ENCODE data around the gene MAP4K1. TPM values are rescaled to one million over a fixed set of nuclear protein-coding genes. Genes with fewer than 3 reads are reported as not detected.
"Not testable (repeated sequence)": the region's sequence is repeated elsewhere in the genome, so short reads cannot be mapped to it uniquely, and the experiment has no call there.

The MAP4K1 gene
- polyA plus RNA-seq, 12 donors: 1.8 to 17.8 (median 10.3) TPM; not detected in 2

GRCh38 chr19:38579304-38579703 is 38.4 kb downstream of the MAP4K1 start:
- DNase-seq: not testable (repeated sequence)

- no peak for DNase-seq
Observed at GRCh38 chr19:38577826-38578225, 39.9 kb downstream of the MAP4K1 start.

DNA sequence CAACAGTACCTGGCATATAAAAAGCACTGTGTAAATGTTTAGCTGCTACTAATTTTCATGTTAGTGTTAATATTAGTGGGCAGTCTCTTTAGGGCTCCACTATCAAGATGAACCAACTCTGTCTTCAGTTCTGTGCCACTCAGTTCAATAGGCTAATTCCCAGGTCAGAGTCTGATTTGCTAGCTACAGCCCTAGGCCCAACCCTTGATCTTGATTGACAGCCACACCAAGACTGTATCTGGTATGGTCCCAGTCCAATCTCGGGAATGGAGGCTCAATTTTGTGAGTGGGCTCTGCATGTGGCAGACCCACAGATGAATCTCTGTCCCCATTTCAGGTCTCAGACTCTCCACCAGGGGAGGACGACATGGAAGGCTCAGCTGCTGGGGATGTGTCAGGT is 46.1 kb downstream of the MAP4K1 start:
- no peak for DNase-seq

GRCh38 chr19:38569368-38569983 is 48.3 kb downstream of the MAP4K1 start:
- DNase-seq: no peak

DNA sequence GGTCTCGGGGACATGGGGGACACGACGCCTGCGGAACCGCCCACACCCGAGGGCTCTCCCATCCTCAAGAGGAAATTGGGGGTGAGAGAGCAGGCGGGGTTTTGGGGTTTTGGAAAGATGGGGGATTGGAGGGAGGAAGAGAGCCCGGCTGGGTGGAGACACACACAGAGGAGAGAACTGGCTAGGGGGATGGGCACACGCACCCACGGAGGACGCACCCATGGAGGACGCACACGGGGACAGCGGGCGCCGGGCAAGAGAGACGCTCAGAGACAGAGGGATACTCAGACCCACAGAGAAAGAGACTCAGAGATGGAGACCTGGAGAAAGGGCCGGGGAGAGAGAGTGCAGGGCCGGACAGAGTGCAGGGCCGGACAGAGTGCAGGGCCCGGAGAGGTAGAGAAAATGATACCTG is 52.1 kb downstream of the MAP4K1 start:
- no peak for DNase-seq

DNA sequence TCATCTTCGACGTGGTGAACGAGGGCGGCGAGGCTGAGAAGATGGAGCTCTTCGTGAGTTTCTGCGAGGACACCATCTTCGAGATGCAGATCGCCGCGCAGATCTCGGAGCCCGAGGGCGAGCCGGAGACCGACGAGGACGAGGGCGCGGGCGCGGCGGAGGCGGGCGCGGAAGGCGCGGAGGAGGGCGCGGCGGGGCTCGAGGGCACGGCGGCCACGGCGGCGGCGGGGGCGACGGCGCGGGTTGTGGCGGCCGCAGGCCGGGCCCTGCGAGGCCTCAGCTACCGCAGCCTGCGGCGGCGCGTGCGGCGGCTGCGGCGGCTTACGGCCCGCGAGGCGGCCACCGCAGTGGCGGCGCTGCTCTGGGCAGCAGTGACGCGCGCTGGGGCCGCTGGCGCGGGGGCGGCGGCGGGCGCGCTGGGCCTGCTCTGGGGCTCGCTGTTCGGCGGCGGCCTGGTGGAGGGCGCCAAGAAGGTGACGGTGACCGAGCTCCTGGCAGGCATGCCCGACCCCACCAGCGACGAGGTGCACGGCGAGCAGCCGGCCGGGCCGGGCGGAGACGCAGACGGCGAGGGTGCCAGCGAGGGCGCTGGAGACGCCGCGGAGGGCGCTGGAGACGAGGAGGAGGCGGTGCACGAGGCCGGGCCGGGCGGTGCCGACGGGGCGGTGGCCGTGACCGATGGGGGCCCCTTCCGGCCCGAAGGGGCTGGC is 52.6 kb downstream of the MAP4K1 start:
- no peak for DNase-seq

DNA sequence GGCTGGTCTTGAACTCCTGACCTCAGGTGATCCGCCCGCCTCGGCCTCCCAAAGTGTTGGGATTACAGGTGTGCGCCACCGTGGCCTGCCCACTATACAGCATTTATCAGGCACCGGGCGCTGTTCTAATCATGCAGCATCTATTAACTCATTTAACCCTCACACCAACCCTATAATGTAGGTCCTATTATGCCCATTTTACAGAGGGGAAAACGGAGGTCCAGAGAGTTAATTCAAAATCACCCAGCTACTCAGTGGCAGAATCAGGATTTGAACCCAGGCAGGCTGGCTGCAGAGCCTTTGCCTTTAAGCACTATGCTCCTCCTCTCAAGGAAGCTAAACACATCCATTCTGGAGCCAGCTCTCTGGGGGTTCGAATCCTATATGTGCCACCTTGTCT is 54.3 kb downstream of the MAP4K1 start:
- DNase-seq: no peak

- no peak for DNase-seq
Observed at GRCh38 chr19:38562096-38562495, 55.7 kb downstream of the MAP4K1 start.

DNA sequence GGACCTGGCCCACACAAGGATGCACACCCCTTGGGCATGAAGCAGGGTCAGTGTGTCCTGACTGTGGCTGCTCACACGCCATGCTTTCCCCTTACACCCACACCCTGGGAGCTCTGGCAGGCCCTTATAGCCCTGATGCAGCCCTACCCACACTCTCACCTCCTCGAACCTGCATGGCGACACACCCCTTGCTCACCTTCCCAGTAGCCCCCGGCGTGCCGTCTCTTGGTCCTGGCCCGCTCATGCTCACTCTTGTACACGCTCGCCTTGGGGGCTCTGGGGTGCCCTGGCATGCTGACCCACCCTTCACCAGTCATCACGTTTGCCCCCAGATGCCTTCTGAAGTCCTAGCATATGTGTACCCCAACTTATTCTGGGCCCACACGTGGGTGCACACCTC is 56.1 kb downstream of the MAP4K1 start:
- DNase-seq: no peak

DNA sequence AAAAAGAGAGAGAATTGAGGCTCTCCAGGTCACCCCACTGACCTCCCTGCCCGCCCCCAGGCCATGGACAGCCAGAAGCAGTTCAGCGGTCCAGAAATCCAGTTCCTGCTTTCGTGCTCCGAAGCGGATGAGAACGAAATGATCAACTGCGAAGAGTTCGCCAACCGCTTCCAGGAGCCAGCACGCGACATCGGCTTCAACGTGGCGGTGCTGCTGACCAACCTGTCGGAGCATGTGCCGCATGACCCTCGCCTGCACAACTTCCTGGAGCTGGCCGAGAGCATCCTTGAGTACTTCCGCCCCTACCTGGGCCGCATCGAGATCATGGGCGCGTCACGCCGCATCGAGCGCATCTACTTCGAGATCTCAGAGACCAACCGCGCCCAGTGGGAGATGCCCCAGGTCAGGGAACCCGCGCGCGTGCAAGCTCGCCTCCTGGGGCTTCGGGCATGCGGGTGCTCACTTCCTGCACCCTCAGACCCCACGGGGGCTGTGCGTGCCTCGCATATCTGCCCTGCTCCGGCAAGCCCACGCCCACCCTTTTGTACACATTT is 56.6 kb downstream of the MAP4K1 start:
- DNase-seq: no peak

DNA sequence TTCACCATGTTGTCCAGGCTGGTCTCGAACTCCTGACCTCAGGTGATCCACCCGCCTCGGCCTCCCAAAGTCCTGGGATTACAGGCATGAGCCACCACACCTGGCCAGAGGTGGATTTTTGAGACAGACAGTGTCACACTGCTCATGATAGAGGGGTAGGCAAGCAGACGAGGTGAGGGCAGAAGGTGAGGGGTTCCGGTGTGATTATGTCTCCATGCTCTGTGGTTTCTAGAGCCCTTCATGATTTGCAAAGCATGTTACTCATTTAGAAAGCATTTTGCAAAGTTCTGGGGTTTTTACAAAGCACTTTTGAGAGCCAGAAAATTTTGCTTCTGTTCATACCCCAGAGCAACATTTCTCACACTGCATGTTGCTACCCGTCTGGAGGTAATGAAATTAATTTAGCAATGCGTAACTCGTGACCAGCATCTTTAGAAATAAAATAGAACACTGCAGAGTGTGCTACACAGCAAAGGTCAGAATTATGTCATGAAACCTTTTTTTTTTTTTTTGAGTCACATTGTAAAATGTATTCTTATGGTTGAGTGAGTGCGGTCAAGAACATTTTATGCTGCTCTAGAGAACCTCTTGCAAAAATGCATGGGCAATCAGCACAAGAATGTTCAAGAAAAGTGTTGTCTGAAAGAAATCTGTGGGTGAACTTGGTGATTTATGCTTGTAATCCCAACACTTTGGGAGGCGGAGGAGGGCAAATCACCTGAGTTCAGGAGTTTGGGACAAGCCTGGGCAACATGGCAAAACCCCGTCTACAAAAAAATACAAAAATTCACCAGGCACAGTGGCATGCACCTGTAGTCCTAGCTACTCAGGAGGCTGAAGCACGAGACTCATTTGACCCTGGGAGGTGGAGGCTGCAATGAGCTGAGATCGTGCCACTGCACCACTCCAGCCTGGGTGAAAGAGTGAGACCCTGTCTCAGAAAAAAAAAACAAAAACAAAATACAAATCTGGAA is 58.0 kb downstream of the MAP4K1 start:
- DNase-seq: no peak

DNA sequence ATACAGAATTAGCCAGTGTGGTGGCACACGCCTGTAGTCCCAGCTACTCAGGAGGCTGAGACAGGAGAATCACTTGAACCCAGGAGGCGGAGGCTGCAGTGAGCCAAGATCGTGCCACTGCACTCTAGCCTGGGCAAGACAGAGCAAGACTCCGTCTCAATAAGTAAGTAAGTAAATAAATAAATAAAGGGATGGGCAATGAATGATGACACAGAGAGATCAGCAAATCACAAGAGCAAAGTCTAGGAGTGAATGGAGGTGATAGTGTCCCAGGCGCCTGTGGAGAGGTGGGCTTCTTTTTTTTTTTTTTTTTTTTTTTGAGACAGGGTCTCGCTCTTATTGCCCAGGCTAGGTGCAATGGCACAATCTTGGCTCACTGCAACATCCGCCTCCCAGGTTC is 58.8 kb downstream of the MAP4K1 start:
- DNase-seq: not testable (repeated sequence)

- DNase-seq: no peak
Observed at GRCh38 chr19:38557205-38557799, 60.5 kb downstream of the MAP4K1 start.

DNA sequence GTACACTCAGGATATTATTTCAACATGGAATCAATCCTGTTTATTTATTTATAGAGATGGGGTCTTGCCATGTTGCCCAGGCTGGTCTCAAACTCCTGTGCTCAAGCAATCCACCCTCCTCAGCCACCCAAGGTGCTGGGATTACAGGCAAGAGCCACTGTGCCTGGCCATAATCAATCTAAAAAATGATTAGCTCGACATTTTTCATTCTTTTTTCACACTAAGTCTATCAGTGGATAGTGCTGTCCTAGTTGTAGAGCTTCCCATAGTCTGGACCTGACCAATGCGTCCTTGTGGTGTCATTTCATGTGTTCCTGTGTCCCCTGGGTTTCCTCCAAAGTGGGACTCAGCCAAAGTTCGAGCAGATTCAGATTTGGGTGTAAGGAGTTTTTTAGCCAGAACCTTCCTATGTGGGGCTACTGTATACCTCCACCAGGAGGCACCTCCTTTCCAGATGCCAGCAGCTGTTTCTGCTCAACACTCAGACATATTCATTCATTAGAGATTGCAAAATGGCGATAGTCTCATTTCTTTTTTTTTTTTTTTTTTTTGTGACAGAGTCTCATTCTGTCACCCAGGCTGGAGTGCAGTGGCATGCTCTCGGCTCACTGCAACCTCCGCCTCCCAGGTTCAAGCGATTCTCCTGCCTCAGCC is 61.1 kb downstream of the MAP4K1 start:
- no peak for DNase-seq

DNA sequence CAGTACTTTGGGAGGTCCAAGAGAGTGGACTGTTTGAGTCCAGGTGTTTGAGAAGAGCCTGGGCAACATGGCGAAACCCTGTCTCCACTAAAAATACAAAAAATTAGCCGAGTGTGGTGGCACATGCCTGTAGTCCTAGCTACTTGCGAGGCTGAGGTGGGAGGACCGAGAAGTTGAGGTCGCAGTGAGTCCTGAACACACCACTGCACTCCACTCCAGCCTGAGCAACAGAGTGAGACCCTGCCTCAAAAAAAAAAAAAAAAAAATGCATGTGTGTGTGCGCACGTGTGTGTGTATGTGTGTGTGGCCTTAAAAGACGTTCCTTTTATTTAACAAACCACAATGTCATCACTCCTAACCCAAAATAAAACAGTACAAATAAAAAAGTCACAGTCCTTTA is 62.6 kb downstream of the MAP4K1 start:
- DNase-seq: no peak

DNA sequence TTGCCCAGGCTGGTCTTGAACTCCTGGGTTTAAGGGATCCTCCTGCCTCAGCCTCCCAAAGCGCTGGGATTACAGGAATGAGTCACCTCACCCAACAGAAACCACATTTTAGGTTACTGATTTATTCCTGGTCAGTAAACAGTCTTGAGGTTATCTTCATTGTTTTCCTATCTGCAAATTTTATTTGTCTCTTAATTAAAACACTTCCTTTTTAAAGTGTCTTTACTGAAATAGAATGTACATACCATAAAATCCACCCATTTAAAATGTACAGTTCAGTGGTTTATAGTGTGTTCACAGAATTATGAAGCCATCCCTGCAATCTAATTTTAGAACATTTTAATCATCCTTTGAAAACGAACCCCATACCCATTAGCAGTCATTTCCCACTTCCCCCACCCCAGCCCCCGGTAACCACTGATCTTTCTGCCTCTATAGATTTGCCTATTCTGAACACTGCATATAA is 63.0 kb downstream of the MAP4K1 start:
- no peak for DNase-seq

DNA sequence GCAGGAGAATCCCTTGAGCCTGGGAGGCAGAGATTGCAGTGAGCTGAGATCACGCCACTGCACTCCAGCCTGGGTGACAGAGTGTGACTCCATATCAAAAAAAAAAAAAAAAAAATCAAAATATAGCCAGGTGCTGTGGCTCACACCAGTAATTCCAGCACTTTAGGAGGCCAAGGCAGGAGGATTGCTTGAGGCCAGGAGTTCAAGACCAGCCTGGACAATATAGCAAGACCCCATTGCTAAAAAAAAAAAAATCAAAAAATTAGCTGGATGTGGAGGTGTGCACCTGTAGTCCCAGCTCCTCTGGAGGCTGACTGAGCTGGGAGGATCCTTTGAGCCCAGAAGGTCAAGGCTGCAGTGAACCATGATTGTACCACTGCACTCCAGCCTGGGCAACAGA is 64.5 kb downstream of the MAP4K1 start:
- not testable (repeated sequence) for DNase-seq

GRCh38 chr19:38551450-38551813 is 66.3 kb downstream of the MAP4K1 start:
- no peak for DNase-seq

GRCh38 chr19:38550376-38550775 is 67.4 kb downstream of the MAP4K1 start:
- DNase-seq: no peak

DNA sequence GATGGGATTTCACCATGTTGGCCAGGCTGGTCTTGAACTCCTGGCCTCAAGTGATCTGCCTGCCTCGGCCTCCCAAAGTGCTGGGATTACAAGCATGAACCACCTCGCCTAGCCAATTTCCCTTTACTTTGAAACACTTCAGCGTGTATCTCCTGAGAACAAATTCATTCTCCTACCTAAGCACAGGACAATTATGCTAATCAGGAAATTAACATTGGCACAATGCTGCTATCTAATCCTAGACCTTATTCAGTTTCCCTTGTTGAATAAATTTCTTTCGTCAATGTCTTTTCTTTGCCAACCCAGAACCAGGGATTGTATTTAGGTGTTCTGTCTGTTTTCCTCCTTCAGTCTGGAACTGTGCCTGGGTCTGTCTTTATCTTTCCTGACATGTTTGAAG is 67.8 kb downstream of the MAP4K1 start:
- no peak for DNase-seq

- DNase-seq: no peak
Observed at GRCh38 chr19:38549061-38549460, 68.7 kb downstream of the MAP4K1 start.
